Measurements from ENCODE around the gene PBX3. TPM values are rescaled to one million over a fixed set of nuclear protein-coding genes. Genes with fewer than 3 reads are reported as not detected.
A peak's percentile ranks its signal among the peaks of the same experiment; 100 is the strongest.

Gene PBX3
- total RNA-seq, 2 donors from 2014 or later: 21.4 to 40.2 TPM

GRCh38 chr9:125754096-125754495 lies 6.9 kb downstream of the PBX3 start:
- Mint-ChIP-seq H3K4me3 (no peak overlapping the region), H3K27me3 (no peaks in the 10 kb centered on the region), H3K36me3 (no peaks in the 10 kb centered on the region), H3K9me3 (no peaks in the 10 kb centered on the region), H3K4me1 (ENCODE audit: low read depth in 2 of 2) (peaks cover 15 to 23% of the 10 kb centered on the region in 2 donors), H3K27ac (no peak overlapping the region)
- ATAC-seq (no peak), DNase-seq (ENCODE audit: low spot score) (no peak)

GRCh38 chr9:125755340-125755739 lies 8.2 kb downstream of the PBX3 start:
- no peak overlapping the region for H3K4me3 Mint-ChIP-seq

DNA sequence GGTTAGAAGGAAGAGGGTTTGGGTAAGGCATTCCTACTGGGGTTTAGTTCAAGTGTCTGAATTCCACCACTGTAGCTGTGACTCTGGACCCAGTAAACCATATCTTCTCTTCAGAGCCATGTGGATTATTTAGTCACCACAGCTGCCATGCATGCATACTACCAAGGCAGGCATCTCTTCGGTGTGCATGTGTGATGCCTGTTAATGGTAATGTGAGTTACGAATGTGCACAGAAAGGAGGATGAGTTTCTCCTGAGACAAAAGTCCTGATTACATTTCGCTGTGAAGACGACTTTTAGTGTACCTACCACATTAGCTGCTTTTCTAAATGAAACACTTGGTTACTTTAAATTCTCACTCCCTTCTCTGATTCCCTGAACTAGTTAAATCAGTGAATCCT lies 9.3 kb downstream of the PBX3 start:
- DNase-seq (ENCODE audit: low spot score): no peak
- no peak overlapping the region for H3K4me3 Mint-ChIP-seq
- H3K4me1 Mint-ChIP-seq (ENCODE audit: low read depth in 2 of 2): peaks cover 16 to 17% of the 10 kb centered on the region in 2 donors
- no peaks in the 10 kb centered on the region for H3K27me3 Mint-ChIP-seq
- ATAC-seq: no peak
- no peaks in the 10 kb centered on the region for H3K9me3 Mint-ChIP-seq
- H3K27ac Mint-ChIP-seq: no peak overlapping the region
- no peaks in the 10 kb centered on the region for H3K36me3 Mint-ChIP-seq

More at GRCh38 chr9:125755340-125755739, 8.2 kb downstream of the PBX3 start:
- Mint-ChIP-seq H3K36me3 (no peaks in the 10 kb centered on the region), H3K27me3 (no peaks in the 10 kb centered on the region), H3K4me1 (ENCODE audit: low read depth in 2 of 2) (peaks cover 20 to 22% of the 10 kb centered on the region in 2 donors), H3K9me3 (no peaks in the 10 kb centered on the region), H3K27ac (no peak overlapping the region)
- ATAC-seq (no peak), DNase-seq (ENCODE audit: low spot score) (no peak)

DNA sequence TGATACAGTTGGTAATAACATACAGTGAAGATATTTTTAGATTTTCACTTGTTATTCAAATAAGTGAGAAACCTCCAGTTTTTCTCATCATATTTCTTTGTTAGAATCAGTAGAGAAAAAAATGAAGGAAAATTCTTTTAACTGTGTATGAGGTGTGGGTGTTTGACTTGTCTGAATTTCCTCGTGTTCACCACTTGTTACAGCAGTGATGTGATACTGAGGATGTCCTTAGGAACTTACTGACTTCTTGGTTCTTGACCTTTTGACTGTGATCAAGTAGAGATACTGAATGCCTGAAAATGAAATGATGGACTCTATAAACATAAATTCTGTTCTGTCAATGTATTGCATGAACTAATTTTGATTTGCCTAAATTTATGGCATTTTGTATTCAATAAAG lies 10.7 kb downstream of the PBX3 start:
- Mint-ChIP-seq H3K36me3 (no peaks in the 10 kb centered on the region), H3K27me3 (no peaks in the 10 kb centered on the region), H3K4me3 (no peak overlapping the region), H3K4me1 (ENCODE audit: low read depth in 2 of 2) (peaks cover 16 to 17% of the 10 kb centered on the region in 2 donors), H3K27ac (no peak overlapping the region), H3K9me3 (no peaks in the 10 kb centered on the region)
- no peak for ATAC-seq
- DNase-seq (ENCODE audit: low spot score): no peak

- ATAC-seq (peak; percentile 45 to 53), DNase-seq (ENCODE audit: low spot score) (no peak)
- Mint-ChIP-seq H3K27ac (peak overlapping the region; percentile 37 to 57), H3K27me3 (no peaks in the 10 kb centered on the region), H3K9me3 (no peaks in the 10 kb centered on the region), H3K36me3 (no peaks in the 10 kb centered on the region), H3K4me1 (ENCODE audit: low read depth in 2 of 2) (peaks cover 22 to 25% of the 10 kb centered on the region in 2 donors), H3K4me3 (peak overlapping the region; percentile 84)
Observed at GRCh38 chr9:125758986-125759763, 12.0 kb downstream of the PBX3 start.

GRCh38 chr9:125759764-125760129 lies 12.6 kb downstream of the PBX3 start:
- DNase-seq (ENCODE audit: low spot score) (no peak), ATAC-seq (no peak)
- Mint-ChIP-seq H3K4me3 (peak overlapping the region; percentile 84), H3K27ac (peak overlapping the region; percentile 37 to 57), H3K9me3 (no peaks in the 10 kb centered on the region), H3K36me3 (no peaks in the 10 kb centered on the region), H3K27me3 (no peaks in the 10 kb centered on the region), H3K4me1 (ENCODE audit: low read depth in 2 of 2) (peaks cover 22 to 25% of the 10 kb centered on the region in 2 donors)

DNA sequence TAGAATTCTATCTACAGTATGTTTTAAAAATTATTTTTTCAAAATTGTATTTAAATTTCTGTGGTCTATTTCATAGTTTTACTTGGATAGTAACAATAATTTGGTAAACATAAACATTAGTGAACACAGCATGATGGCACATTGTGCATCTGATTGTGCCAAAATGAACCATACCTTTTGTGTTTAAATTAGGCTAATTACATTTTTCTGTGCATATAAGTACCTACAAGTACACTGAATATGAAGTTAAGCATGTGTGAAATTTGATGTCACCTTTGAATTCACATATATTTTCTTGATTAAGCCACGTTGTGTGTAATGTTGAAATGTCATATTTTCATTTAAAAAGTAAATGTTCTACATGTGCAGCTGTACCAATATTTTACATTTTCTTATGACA lies 13.4 kb downstream of the PBX3 start:
- ATAC-seq: no peak
- no peaks in the 10 kb centered on the region for H3K27me3 Mint-ChIP-seq
- DNase-seq (ENCODE audit: low spot score): no peak
- H3K4me1 Mint-ChIP-seq (ENCODE audit: low read depth in 2 of 2): peaks cover 18 to 25% of the 10 kb centered on the region in 2 donors
- H3K4me3 Mint-ChIP-seq: no peak overlapping the region
- no peaks in the 10 kb centered on the region for H3K36me3 Mint-ChIP-seq
- H3K27ac Mint-ChIP-seq: no peak overlapping the region
- H3K9me3 Mint-ChIP-seq: no peaks in the 10 kb centered on the region

GRCh38 chr9:125761676-125762450 lies 14.7 kb downstream of the PBX3 start:
- Mint-ChIP-seq H3K27me3 (no peaks in the 10 kb centered on the region), H3K4me3 (no peak overlapping the region), H3K9me3 (no peaks in the 10 kb centered on the region), H3K36me3 (no peaks in the 10 kb centered on the region), H3K4me1 (ENCODE audit: low read depth in 2 of 2) (peaks cover 18 to 25% of the 10 kb centered on the region in 2 donors), H3K27ac (no peak overlapping the region)
- ATAC-seq: no peak
- DNase-seq (ENCODE audit: low spot score): no peak

DNA sequence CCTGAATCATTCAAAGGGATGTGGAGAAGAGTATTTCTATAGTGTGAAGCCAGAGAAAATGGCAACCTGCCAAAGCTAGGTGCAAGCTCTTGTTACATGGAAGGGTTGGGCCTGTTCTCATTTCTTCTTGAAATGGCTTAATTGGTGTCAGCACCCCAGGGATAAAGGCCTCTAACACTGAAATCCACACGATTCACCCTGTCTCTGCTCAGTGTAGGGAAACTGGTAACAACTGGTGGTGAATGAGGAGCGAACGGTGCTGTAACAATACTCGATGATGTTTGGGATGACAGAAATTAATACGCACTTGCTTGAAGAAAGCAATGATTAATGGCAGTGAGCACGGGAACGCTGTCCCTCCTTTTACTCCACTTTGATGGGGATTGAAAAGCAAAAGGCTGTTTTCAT lies 16.2 kb downstream of the PBX3 start:
- H3K9me3 Mint-ChIP-seq: no peaks in the 10 kb centered on the region
- no peaks in the 10 kb centered on the region for H3K27me3 Mint-ChIP-seq
- no peak for ATAC-seq
- no peak for DNase-seq (ENCODE audit: low spot score)
- no peak overlapping the region for H3K27ac Mint-ChIP-seq
- no peaks in the 10 kb centered on the region for H3K36me3 Mint-ChIP-seq
- no peak overlapping the region for H3K4me3 Mint-ChIP-seq
- peaks cover 25 to 34% of the 10 kb centered on the region in 2 donors for H3K4me1 Mint-ChIP-seq (ENCODE audit: low read depth in 2 of 2)

DNA sequence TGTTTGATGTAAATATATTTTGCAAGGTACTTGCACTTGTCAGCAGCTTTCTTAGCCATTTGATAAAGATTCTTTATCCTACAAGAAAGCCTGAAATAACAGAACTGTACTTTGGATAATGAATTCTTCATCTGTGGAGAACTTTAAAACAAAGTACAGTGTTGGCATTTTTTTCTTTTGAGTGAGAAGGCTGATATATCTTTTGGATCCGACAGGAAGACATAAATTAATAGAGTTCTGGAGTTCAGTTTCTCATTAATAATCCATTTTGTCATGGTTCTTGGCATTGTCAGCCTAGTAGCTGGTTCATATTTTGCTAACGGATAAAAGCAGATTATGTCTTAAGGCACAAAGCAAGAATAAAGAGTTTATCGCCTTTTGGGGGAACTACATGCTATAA lies 17.0 kb downstream of the PBX3 start:
- Mint-ChIP-seq H3K27ac (no peak overlapping the region), H3K4me3 (no peak overlapping the region), H3K36me3 (no peaks in the 10 kb centered on the region), H3K9me3 (no peaks in the 10 kb centered on the region), H3K27me3 (no peaks in the 10 kb centered on the region), H3K4me1 (ENCODE audit: low read depth in 2 of 2) (peaks cover 20 to 26% of the 10 kb centered on the region in 2 donors)
- ATAC-seq: no peak
- DNase-seq (ENCODE audit: low spot score): no peak

DNA sequence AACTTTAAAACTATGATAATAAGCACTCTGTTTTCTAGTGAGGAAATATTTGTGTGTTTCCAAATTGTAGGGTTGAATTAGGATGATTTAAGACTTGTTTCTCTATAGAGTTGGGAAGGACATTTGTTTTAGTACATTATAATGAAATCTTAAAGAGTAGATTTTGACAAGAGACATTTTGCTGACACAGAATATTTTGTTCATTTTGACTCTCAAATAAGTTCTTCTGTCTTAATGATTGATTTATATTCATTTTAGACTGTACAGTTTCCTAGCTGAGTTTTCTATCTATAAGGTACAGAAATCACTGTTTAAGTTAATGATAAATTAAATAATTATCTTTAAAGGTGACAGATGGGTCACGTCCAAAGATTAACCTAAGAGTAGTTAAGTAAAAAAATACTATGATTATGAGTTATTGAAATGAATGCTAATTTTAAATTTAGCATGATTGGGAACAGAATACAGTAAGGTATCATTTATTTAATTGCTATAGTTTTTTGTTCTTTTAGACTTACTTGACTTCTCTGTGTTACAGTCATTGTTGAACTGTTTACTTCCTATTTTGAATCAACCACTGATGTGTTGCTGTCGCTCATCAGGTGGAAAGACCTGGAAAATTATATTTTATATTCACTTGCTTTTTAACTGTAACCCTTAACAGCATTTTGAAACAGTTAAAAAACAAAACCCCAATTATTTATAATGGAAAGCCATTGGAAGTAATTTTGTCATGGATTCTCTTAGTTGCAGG lies 19.5 kb downstream of the PBX3 start:
- no peak overlapping the region for H3K27ac Mint-ChIP-seq

DNA sequence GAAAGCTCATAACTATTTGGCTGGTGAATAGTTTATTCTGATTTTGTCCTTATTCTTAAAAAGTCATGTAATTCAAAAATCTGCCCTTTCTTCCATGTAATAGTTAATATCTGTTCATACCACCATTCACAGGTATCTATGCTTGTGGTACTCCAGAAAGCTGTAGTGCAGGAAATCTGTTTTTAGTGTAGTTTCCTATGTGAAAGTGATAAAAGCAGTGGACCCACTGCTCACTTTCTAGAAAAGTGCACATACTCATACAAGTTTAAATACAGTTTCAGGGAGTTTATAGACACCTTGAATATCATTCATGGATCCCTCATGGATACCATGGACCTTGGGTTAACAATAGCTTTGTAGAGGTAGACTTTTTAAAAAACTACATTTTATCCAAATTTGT lies 20.2 kb downstream of the PBX3 start:
- H3K27me3 Mint-ChIP-seq: no peaks in the 10 kb centered on the region
- H3K4me1 Mint-ChIP-seq (ENCODE audit: low read depth in 2 of 2): peaks cover 11 to 19% of the 10 kb centered on the region in 2 donors
- DNase-seq (ENCODE audit: low spot score) (no peak), ATAC-seq (no peak)
- H3K9me3 Mint-ChIP-seq: no peaks in the 10 kb centered on the region
- H3K36me3 Mint-ChIP-seq: no peaks in the 10 kb centered on the region
- H3K27ac Mint-ChIP-seq: no peak overlapping the region
- H3K4me3 Mint-ChIP-seq: no peak overlapping the region

More for the DNA sequence above, 19.5 kb downstream of the PBX3 start:
- Mint-ChIP-seq H3K27me3 (no peaks in the 10 kb centered on the region), H3K4me1 (ENCODE audit: low read depth in 2 of 2) (peaks cover 13 to 19% of the 10 kb centered on the region in 2 donors), H3K4me3 (no peak overlapping the region), H3K36me3 (no peaks in the 10 kb centered on the region), H3K9me3 (no peaks in the 10 kb centered on the region)
- DNase-seq (ENCODE audit: low spot score) (no peak), ATAC-seq (no peak)

DNA sequence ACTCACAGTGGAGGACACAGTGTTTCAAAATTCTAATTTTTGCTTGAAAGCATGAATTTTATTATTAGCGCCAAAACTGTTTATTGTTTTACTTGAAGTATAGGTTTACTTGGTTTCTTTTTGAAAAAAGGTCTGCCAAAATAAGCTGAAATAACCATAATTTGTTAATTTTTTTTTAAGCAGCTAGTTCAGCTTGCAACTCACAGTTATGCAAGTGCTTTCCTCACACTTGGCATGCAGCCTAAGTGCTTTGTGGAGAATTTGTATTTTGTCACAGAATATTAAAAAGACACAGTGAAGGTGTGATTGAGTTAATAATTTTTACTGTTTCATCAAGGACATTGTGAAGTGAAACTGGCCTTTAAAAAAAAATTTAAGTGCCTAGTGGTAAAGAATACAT lies 21.6 kb downstream of the PBX3 start:
- H3K36me3 Mint-ChIP-seq: no peaks in the 10 kb centered on the region
- no peak overlapping the region for H3K4me3 Mint-ChIP-seq
- no peak for ATAC-seq
- no peak for DNase-seq (ENCODE audit: low spot score)
- peaks cover 7 to 17% of the 10 kb centered on the region in 2 donors for H3K4me1 Mint-ChIP-seq (ENCODE audit: low read depth in 2 of 2)
- H3K27me3 Mint-ChIP-seq: no peaks in the 10 kb centered on the region
- no peak overlapping the region for H3K27ac Mint-ChIP-seq
- no peaks in the 10 kb centered on the region for H3K9me3 Mint-ChIP-seq

DNA sequence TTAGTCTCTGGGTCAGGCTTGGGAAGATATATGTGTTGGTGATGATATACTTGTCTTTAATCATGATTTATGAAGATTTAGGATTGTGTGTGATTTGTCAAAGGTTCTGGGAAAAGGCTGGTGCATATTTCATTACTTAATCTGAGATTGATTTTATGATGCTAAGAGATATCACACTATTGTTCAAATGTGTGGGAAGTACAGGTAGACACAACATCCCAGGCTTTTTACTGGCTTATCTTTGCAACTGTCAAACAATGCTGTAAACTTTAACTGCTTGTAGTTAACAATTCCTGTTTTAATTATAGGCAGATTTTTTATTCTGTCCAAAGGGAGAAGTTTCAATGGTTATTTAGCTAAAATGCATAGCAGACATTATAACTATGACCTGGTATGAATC lies 23.9 kb downstream of the PBX3 start:
- Mint-ChIP-seq H3K4me1 (ENCODE audit: low read depth in 2 of 2) (peaks cover 11 to 25% of the 10 kb centered on the region in 2 donors), H3K36me3 (no peaks in the 10 kb centered on the region), H3K4me3 (no peak overlapping the region), H3K9me3 (no peaks in the 10 kb centered on the region), H3K27ac (no peak overlapping the region), H3K27me3 (no peaks in the 10 kb centered on the region)
- ATAC-seq (no peak), DNase-seq (ENCODE audit: low spot score) (no peak)

Measured in natural killer cell treated with Interleukin-12 subunit alpha and Interleukin-12 subunit beta and Interleukin-15 and Interleukin-18, amount 100 ng/mL, for 72 hours (primary cell).